Aorta (tissue), 5 donors: Measurements from ENCODE around the gene LAMA4. TPM values are rescaled to one million over a fixed set of nuclear protein-coding genes. Genes with fewer than 3 reads are reported as not detected.

Source experiments
- ATAC-seq: fragments of 200-7000 bp; cut with Tn5 transposase; one replicate; pipeline ENCODE4 v1.9.1; 2022; ENCODE audit warnings: moderate library complexity; ENCODE audit not compliant: low FRiP score
- DNase-seq, 2 donors: peaks; one replicate each; pipeline ENCODE4 v3.0.0-alpha.2; 2020
- H3K27ac ChIP-seq, 2 donors: one replicate each; pipeline ENCODE4 v1.5.1; 2013; ENCODE audit warnings: low read length in 2 of 2, mild to moderate bottlenecking in 2 of 2, moderate library complexity in 2 of 2, control low read depth in 1 of 2, inconsistent platforms in 1 of 2, low read depth in 1 of 2
- H3K27me3 ChIP-seq, 2 donors: one replicate each; pipeline ENCODE4 v1.6.1; 2013; ENCODE audit warnings: control low read depth in 1 of 2, low read length in 1 of 2, mild to moderate bottlenecking in 1 of 2, moderate library complexity in 1 of 2; ENCODE audit not compliant: insufficient read depth in 2 of 2, control insufficient read depth in 1 of 2
- H3K36me3 ChIP-seq, 2 donors: one replicate each; pipeline ENCODE4 v1.6.1; 2013; ENCODE audit warnings: control low read depth in 1 of 2, low read length in 1 of 2, mild to moderate bottlenecking in 1 of 2; ENCODE audit not compliant: insufficient read depth in 2 of 2, control insufficient read depth in 1 of 2
- H3K4me1 ChIP-seq, 2 donors: one replicate each; pipeline ENCODE4 v1.6.1; 2013; ENCODE audit warnings: low read length in 2 of 2, control low read depth in 1 of 2, mild to moderate bottlenecking in 1 of 2, moderate library complexity in 1 of 2; ENCODE audit not compliant: insufficient read depth in 2 of 2, control insufficient read depth in 1 of 2
- H3K4me3 ChIP-seq, 2 donors: one replicate each; pipeline ENCODE4 v1.5.1; 2013; ENCODE audit warnings: low read length in 2 of 2, control low read depth in 1 of 2, mild to moderate bottlenecking in 1 of 2
- H3K9me3 ChIP-seq: one replicate; pipeline ENCODE4 v1.6.1; 2013; ENCODE audit warnings: mild to moderate bottlenecking, low read length; ENCODE audit not compliant: control insufficient read depth
- WGBS, 2 donors: extraction: QIAGEN DNeasy Blood & Tissue Kit; methylation state at CpG; one replicate each; pipeline ENCODE4 v1.1.7; 2013; 5-methylcytosine and 5-hydroxymethylcytosine counted together
- intact Hi-C, 2 donors: fragments of 100-400 bp; cut with DNase I; formaldehyde crosslinking; loops; one replicate each; pipeline versions ENCODE4 v1.14.2 to v1.15.0; 2022
- polyA plus RNA-seq, 2 donors: library from polyadenylated mRNA; stranded (reverse); fragments of 200-250 nt; gene quantifications; one replicate each; pipeline ENCODE4 v1.2.3, GENCODE V29; 2013
- total RNA-seq, 2 donors: library from RNA; stranded (reverse); fragmentation: NEBNext Ultra II Directional; extraction: Animal tissue kit (Norgen Biotek cat#: 25700); gene quantifications; one replicate each; pipeline ENCODE4 v1.2.1, GENCODE V29; 2021
- donor health status: healthy with polysubstance abuse.
- donor health status: Bipolar disorder and iron deficiency.
- donor health status: DM: no; HTN: no; CAD: no.
- donor health status: DM: no; HTN: no; CAD: no.
- donor health status: DM: yes; HTN: yes; CAD: no.

LAMA4 gene
- total and polyA plus RNA-seq, 4 donors: 7.8 to 150 (median 67.5) TPM

DNA sequence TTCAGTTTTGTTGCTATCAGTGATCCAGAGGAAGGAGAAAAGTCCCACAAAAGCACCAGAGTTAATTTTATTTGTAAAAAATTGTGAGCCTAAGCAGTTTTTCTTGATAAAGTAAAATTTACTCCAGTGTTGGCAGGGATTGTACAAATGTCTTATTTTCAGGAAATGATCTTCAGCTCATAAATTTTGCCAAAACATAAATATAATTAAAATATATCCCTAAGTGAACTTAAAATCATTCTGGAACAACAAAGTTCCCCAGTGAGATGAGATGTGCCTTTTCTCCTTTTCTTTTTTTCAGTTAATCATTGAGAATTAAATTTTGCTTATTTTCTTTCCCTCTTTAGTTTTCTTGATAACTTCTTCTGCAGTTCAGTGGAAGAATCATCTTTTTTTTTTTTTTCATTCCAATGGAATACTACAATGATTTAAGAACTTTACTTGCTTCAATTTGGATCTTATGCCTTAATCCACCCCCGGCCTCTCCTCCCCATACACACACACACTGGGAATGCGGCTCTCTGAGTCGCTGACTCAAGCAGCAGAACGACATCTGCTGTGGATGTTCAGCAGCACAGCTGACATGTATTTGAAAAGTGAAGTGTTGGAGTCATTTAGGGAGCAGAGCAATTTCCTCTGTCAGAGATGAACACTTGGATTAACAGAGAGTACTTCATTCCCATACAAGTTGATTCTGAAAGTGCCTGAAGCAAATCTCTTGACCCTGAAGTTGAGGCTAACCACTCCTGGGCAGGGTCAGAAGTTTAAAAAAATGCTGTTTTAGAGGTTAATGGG, 27.7 kb upstream of the LAMA4 start:
- DNase-seq (peak in 1 of 2 donors; percentile 60), ATAC-seq (peak; percentile 84)
- Histone ChIP-seq H3K27ac (no peak overlapping the region), H3K36me3 (no peaks in the 10 kb centered on the region), H3K9me3 (no peaks in the 10 kb centered on the region), H3K4me3 (no peak overlapping the region), H3K4me1 (no peaks in the 10 kb centered on the region), H3K27me3 (no peaks in the 10 kb centered on the region)
- intact Hi-C loops: no loop called here
- WGBS, 2 donors: 12 to 26% methylated on average over 4 of the region's 4 CpGs

DNA sequence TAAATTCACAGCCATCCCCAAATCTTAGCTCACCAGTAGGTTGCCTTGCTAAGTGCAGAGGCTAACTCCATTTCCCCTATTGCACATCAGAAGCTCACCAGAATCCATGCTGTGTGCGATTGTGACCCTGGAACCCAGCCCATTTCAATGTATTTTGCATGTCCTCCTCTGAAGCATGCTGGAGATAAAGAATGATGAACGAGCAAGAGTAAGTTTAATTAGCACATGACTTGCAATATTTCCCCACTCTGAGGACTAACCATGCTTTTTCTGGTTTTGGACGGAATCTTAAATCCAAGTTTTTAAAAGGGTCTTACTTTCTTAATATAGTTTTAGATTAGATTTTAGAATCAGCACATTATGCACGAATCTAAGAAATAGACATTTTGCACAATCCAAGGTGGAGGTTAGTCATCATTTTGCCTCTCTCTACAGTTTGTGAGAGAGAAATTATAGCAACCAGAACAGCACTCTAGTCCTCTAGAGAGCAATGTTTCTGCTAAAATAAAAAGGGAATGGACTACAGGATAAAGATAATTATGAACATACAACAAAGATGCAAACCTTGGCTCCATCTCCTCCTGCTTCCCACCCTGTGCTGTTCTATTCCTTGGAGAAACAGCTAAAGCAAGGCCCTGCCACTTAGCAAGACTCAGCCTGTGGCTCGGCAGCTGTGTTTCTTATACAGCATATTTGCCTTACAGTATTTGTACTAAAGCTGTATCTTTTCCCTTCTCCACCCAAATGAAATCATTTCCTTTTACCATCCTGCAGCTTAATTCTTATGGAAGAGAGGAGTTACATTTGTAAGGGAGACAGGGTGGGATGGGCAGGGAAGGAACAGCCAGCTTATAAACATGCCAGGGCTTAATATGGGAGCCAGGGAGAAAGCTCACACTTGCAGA, 24.9 kb upstream of the LAMA4 start:
- Histone ChIP-seq H3K4me1 (no peaks in the 10 kb centered on the region), H3K4me3 (no peak overlapping the region), H3K27me3 (no peaks in the 10 kb centered on the region), H3K27ac (no peak overlapping the region), H3K9me3 (no peaks in the 10 kb centered on the region), H3K36me3 (no peaks in the 10 kb centered on the region)
- ATAC-seq: no peak
- no peak for DNase-seq
- intact Hi-C loops: no loop called here
- 50 to 55% methylated on average over 5 of the region's 5 CpGs for WGBS, 2 donors

DNA sequence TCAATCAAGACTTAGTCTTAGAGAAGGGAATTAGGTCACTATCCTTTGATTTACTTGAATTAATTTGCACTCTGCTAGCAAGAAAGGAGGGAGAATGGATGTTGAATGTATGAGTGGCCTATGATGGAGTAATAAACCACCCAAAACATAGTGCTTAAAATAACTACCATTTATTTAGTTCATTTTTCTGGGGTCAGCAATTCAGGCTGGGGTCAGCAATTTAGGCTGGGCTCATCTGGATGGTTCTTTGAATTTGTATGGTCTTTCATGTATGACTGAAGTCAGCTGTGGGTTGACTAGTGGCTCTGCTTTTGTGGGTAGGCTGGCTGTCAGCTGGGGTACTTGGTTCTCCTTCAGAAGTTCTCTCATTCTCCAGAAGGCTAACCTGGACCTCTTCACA, 21.0 kb upstream of the LAMA4 start:
- ATAC-seq (no peak), DNase-seq (no peak)
- Histone ChIP-seq H3K4me1 (no peaks in the 10 kb centered on the region), H3K36me3 (no peaks in the 10 kb centered on the region), H3K27me3 (no peaks in the 10 kb centered on the region), H3K27ac (no peak overlapping the region), H3K9me3 (no peaks in the 10 kb centered on the region), H3K4me3 (no peak overlapping the region)
- intact Hi-C loops: no loop called here

DNA sequence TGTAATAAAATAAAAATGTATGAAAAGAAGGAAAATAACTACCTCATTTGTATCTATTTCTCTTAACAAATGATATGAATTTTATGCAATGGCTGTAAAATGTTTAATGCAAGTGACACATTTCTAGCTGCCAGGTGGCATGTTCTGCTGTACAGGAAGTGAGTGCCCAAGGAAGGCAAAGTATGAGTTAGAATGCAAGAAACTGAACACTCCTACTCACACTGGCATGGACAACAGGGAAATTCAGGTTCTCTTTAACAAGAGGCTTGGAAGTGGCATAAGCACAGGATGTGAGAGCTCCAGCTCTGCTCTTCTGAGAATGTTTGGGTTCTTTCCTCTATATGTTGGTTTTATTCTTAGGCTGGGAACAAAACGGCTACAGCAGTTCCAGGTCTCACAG, 20.4 kb upstream of the LAMA4 start:
- intact Hi-C loops: no loop called here
- WGBS, 2 donors: 42 to 44% methylated on average over 1 of the region's 1 CpG
- no peaks in the 10 kb centered on the region for H3K36me3 ChIP-seq
- no peaks in the 10 kb centered on the region for H3K27me3 ChIP-seq
- DNase-seq: no peak
- H3K27ac ChIP-seq: no peak overlapping the region
- H3K9me3 ChIP-seq: no peaks in the 10 kb centered on the region
- no peak for ATAC-seq
- H3K4me1 ChIP-seq: no peaks in the 10 kb centered on the region
- no peak overlapping the region for H3K4me3 ChIP-seq

DNA sequence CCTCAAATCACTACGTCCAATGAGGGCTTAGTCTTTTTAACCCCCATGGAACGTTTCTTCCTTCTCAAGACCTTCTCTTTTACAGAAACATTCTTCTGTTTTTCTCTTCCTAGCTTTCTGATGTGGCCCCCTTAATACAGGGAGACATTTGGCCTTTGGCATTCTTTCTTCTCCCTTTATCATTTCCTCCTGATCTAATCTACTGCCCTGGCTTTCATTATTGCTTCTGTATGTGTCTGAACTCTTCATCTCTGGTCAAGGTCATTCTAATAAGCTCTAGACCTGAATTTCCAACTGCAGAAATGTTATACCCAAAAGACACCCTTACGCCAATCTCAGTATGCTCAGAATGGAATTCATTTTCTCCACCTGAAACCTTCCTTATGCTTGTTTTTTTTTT, 18.4 kb upstream of the LAMA4 start:
- Histone ChIP-seq H3K27me3 (no peaks in the 10 kb centered on the region), H3K4me3 (no peak overlapping the region), H3K36me3 (no peaks in the 10 kb centered on the region), H3K27ac (no peak overlapping the region), H3K4me1 (no peaks in the 10 kb centered on the region), H3K9me3 (no peaks in the 10 kb centered on the region)
- ATAC-seq: no peak
- 91 to 93% methylated on average over 3 of the region's 3 CpGs for WGBS, 2 donors
- intact Hi-C loops: no loop called here
- DNase-seq: no peak

DNA sequence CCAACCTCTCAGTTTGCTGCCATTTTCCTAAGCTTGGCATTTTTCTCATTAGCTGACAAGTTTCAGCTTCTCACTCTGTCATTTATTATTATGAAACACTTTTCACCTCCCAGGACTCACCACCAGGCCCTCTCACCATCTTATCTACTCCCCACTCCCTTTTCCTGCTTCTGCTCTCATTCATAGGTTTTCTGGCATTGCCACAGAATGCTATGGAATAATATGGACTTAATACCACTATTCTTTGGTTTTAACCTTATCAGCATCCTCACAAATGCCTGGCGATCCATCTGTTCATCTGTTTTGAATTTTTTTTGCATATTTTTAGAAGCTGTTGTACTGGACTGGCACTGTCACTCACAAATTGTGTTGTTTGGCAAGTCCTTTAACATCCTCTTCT, 16.4 kb upstream of the LAMA4 start:
- no peak overlapping the region for H3K27ac ChIP-seq
- no peaks in the 10 kb centered on the region for H3K27me3 ChIP-seq
- H3K9me3 ChIP-seq: no peaks in the 10 kb centered on the region
- H3K4me1 ChIP-seq: no peaks in the 10 kb centered on the region
- WGBS, 2 donors: 54 to 55% methylated on average over 1 of the region's 1 CpG
- no peaks in the 10 kb centered on the region for H3K36me3 ChIP-seq
- H3K4me3 ChIP-seq: no peak overlapping the region
- DNase-seq (no peak), ATAC-seq (no peak)
- intact Hi-C loops: no loop called here

DNA sequence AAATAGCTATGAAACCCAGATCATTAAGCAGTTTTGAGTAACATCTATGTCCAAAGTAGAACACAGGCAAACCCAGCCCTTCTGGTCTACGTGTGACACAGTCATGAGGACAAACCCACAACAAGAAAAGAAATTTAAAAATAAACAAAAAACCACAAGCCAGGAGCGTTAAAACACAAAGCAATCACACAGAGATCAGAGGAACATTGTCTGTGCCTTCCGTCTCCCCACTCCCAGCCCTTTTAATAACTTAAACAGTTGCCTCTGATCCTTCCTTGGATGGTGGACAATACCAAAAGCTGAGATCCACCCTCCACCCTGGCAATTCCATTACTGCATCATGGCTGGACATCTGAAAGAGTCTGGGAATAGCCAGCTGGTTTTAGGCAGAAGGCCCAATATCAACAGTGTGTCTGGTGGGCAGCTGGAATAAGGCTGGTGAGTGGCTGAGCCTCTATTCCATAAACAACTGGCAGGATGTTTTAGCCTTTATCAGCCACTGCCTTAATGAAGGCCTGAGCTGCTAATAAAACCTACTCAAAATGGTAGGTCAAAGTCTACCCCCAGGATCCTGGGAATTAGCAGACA, 15.7 kb upstream of the LAMA4 start:
- H3K27ac ChIP-seq: no peak overlapping the region
- no peaks in the 10 kb centered on the region for H3K4me1 ChIP-seq
- WGBS, 2 donors: 96% methylated on average over 3 of the region's 3 CpGs
- H3K27me3 ChIP-seq: no peaks in the 10 kb centered on the region
- DNase-seq: no peak
- no peaks in the 10 kb centered on the region for H3K9me3 ChIP-seq
- no peak overlapping the region for H3K4me3 ChIP-seq
- ATAC-seq: no peak
- no peaks in the 10 kb centered on the region for H3K36me3 ChIP-seq
- intact Hi-C loops: loop anchor here in 1 of 2 donors (5.0 kb wide), 1 partner anchor 78 kb away; no protein-coding TSS in a partner anchor

DNA sequence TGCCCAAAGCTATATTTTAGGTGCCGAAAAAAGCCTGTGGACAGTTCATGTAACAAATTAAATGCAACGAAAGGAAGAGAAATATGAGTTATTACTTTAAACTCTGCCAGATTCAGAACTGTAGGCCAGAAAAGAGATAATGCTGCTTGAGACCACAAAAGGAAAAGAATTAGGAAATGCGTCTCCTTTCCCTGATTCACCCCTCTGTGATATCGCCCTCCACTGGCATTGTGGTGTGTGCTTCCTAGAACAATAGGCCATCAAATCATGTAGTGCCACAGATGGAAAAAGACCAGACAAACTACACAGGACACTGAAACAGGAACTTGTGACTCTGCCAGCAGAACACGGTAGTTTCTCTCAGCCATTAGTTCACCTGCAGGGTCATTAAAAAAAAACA, 14.7 kb upstream of the LAMA4 start:
- DNase-seq: no peak
- Histone ChIP-seq H3K9me3 (no peaks in the 10 kb centered on the region), H3K4me1 (no peaks in the 10 kb centered on the region), H3K27ac (no peak overlapping the region), H3K4me3 (no peak overlapping the region), H3K27me3 (no peaks in the 10 kb centered on the region), H3K36me3 (no peaks in the 10 kb centered on the region)
- intact Hi-C loops: loop anchor here in 1 of 2 donors (5.0 kb wide), 1 partner anchor 77 kb away; no protein-coding TSS in a partner anchor
- ATAC-seq: peak; percentile 73
- 90 to 92% methylated on average over 5 of the region's 5 CpGs for WGBS, 2 donors
